Stomach (tissue), 4 donors: ENCODE data around the gene EXOC4.

Experiments
- CTCF ChIP-seq, 7 experiments: fragments of 450-650 bp in 4 of 7; fragments of 200-600 bp in 3 of 7; sonication (generic) in 3 of 7; IDR thresholded peaks; one replicate each; pipeline ENCODE4 v1.5.1; 2016 to 2019; ENCODE audit warnings: antibody characterized with exemption in 7 of 7, control low read depth in 2 of 7, mild to moderate bottlenecking in 1 of 7
- POLR2A ChIP-seq, 4 donors: fragments of 450-650 bp; IDR thresholded peaks; one replicate each; pipeline ENCODE4 v1.6.1; 2016; ENCODE audit warnings: antibody characterized with exemption in 4 of 4, control low read depth in 2 of 4, mild to moderate bottlenecking in 1 of 4, moderate library complexity in 1 of 4

- TF ChIP-seq CTCF (IDR thresholded peaks at IDR 0.05) (no peak), POLR2A (IDR thresholded peaks at IDR 0.05) (no peak)
Measured at GRCh38 chr7:133480868-133481267, 228.0 kb downstream of the EXOC4 start.
